Breast epithelium (tissue), 4 donors: Measurements from ENCODE around the gene NRXN3. TPM values are rescaled to one million over a fixed set of nuclear protein-coding genes. Genes with fewer than 3 reads are reported as not detected.
"Not testable (repeated sequence)": the region's sequence is repeated elsewhere in the genome, so short reads cannot be mapped to it uniquely, and the experiment has no call there.

Experiments
- DNase-seq, 2 donors: peaks; one replicate each; pipeline ENCODE4 v3.0.0-alpha.2; 2019; ENCODE audit warnings: low spot score in 2 of 2
- H3K27ac ChIP-seq, 2 donors: fragments of 200-600 bp; sonication (generic) in 1 of 2; one replicate each; pipeline ENCODE4 v1.5.1; 2016 to 2019; ENCODE audit warnings: mild to moderate bottlenecking in 1 of 2
- H3K27me3 ChIP-seq, 2 donors: fragments of 200-600 bp; sonication (generic) in 1 of 2; one replicate each; pipeline versions ENCODE4 v1.5.1 to v1.6.0; 2017 to 2019; ENCODE audit warnings: control low read depth in 1 of 2, mild to moderate bottlenecking in 1 of 2
- H3K36me3 ChIP-seq: fragments of 200-600 bp; one replicate; pipeline ENCODE4 v1.5.1; 2019
- H3K4me1 ChIP-seq, 2 donors: fragments of 200-600 bp; sonication (generic); one replicate each; pipeline ENCODE4 v1.5.1; 2016 to 2019; ENCODE audit warnings: control low read depth in 1 of 2
- H3K4me3 ChIP-seq, 3 donors: fragments of 200-600 bp; sonication (generic); 1 replicate in 2 of 3; 2 replicates in 1 of 3; pipeline ENCODE4 v1.5.1; 2016 to 2019; ENCODE audit warnings: mild to moderate bottlenecking in 3 of 3, moderate library complexity in 2 of 3
- H3K9me3 ChIP-seq, 2 donors: fragments of 200-600 bp; sonication (generic) in 1 of 2; one replicate each; pipeline ENCODE4 v1.5.1; 2016 to 2019; ENCODE audit warnings: control low read depth in 1 of 2
- CTCF ChIP-seq, 3 donors: fragments of 450-650 bp; IDR thresholded peaks; one replicate each; pipeline ENCODE4 v1.5.1; 2016 to 2017; ENCODE audit warnings: antibody characterized with exemption in 3 of 3, mild to moderate bottlenecking in 3 of 3, moderate library complexity in 3 of 3
- POLR2A ChIP-seq: fragments of 450-650 bp; IDR thresholded peaks from one replicate; pipeline ENCODE4 v1.6.1; 2016; ENCODE audit warnings: antibody characterized with exemption, mild to moderate bottlenecking, moderate library complexity
- POLR2AphosphoS5 ChIP-seq, 3 donors: sonication (generic); formaldehyde crosslinking; IDR thresholded peaks; one replicate each; pipeline ENCODE4 v1.6.1; 2017; ENCODE audit warnings: antibody characterized with exemption in 3 of 3
- intact Hi-C: fragments of 100-400 bp; cut with DNase I; formaldehyde crosslinking; loops from one replicate; pipeline ENCODE4 v1.15.1; 2023; ENCODE audit warnings: low total_unique reads
- total RNA-seq, 3 donors: library from RNA; depleted of rRNA; stranded (reverse); fragments of >200 nt; gene quantifications; one replicate each; pipeline ENCODE4 v1.1.0, GENCODE V29; 2016

NRXN3 gene
- total RNA-seq, 3 donors from 2014 or later: 2.9 to 3.6 (median 3.5) TPM

DNA sequence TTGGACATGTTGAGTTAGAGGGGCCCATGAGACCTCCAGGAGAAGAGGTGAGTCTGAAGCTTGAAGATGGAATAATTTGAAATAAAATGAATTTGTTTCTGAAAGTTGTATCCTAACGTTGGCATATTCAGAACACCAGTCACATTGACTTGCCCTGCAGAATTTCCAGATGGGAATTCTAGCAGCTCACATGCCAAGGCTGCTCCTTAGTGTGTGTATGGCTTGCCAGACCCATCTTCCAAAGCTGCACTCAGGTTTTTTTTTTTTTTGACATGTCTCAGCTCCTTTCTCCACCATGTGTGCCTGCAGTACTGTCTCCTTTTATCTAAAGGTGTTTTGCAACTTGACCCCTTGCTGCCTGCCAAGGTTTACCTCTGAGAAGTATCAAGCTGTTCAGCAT is 261.9 kb downstream of the NRXN3 start:
- intact Hi-C loops: no loop called here
- DNase-seq: no peak
- Histone ChIP-seq H3K36me3 (no peaks in the 10 kb centered on the region), H3K27ac (no peak overlapping the region), H3K27me3 (no peaks in the 10 kb centered on the region), H3K4me3 (no peak overlapping the region), H3K9me3 (no peaks in the 10 kb centered on the region), H3K4me1 (no peaks in the 10 kb centered on the region)
- TF ChIP-seq POLR2A (no peak), POLR2AphosphoS5 (IDR thresholded peaks at IDR 0.05) (no peak), CTCF (IDR thresholded peaks at IDR 0.05) (no peak)

- H3K27me3 ChIP-seq, intact Hi-C loops, H3K36me3 ChIP-seq, H3K4me3 ChIP-seq, H3K4me1 ChIP-seq, DNase-seq, H3K27ac ChIP-seq, H3K9me3 ChIP-seq: not testable (repeated sequence)
Observed at GRCh38 chr14:78437448-78437847, 267.3 kb downstream of the NRXN3 start.

GRCh38 chr14:78440356-78440894 is 270.3 kb downstream of the NRXN3 start:
- intact Hi-C loops: no loop called here
- H3K4me1 ChIP-seq: no peaks in the 10 kb centered on the region
- no peaks in the 10 kb centered on the region for H3K27me3 ChIP-seq
- H3K36me3 ChIP-seq: no peaks in the 10 kb centered on the region
- DNase-seq: no peak
- no peak overlapping the region for H3K4me3 ChIP-seq
- TF ChIP-seq CTCF (IDR thresholded peaks at IDR 0.05) (no peak), POLR2AphosphoS5 (IDR thresholded peaks at IDR 0.05) (no peak), POLR2A (no peak)
- H3K9me3 ChIP-seq: no peaks in the 10 kb centered on the region
- no peak overlapping the region for H3K27ac ChIP-seq

- TF ChIP-seq POLR2AphosphoS5 (IDR thresholded peaks at IDR 0.05): no peak
- no peak for TF ChIP-seq POLR2A
- no peak for TF ChIP-seq CTCF (IDR thresholded peaks at IDR 0.05)
Observed at GRCh38 chr14:78443834-78444233, 273.7 kb downstream of the NRXN3 start.

DNA sequence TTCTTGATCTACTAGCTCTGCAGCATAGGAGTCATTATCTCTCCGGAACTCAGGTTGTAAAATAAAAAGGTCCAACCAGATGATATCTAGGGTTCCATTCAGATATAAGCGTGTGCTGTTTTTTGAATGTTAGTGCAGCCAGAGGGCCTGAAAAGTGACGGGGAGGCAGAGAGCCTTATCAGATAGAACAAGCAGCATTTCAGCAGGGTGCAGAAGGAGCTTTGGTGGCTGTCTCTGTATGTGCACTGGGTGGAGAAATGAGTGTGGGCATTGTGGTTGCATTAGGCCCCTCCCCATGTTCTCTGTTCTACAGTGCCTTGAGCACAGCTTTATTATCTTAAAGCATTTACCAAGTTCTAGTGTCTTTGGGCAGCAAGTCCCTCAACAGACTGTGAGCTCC is 275.1 kb downstream of the NRXN3 start:
- no peaks in the 10 kb centered on the region for H3K9me3 ChIP-seq
- no peak for DNase-seq
- TF ChIP-seq POLR2A (no peak), CTCF (IDR thresholded peaks at IDR 0.05) (no peak), POLR2AphosphoS5 (IDR thresholded peaks at IDR 0.05) (no peak)
- intact Hi-C loops: no loop called here
- no peaks in the 10 kb centered on the region for H3K36me3 ChIP-seq
- H3K27ac ChIP-seq: no peak overlapping the region
- H3K27me3 ChIP-seq: no peaks in the 10 kb centered on the region
- H3K4me3 ChIP-seq: no peak overlapping the region
- H3K4me1 ChIP-seq: no peaks in the 10 kb centered on the region

More at GRCh38 chr14:78443834-78444233, 273.7 kb downstream of the NRXN3 start:
- H3K36me3 ChIP-seq: no peaks in the 10 kb centered on the region
- intact Hi-C loops: no loop called here
- no peaks in the 10 kb centered on the region for H3K4me1 ChIP-seq
- no peak overlapping the region for H3K4me3 ChIP-seq
- H3K9me3 ChIP-seq: no peaks in the 10 kb centered on the region
- DNase-seq: no peak
- H3K27me3 ChIP-seq: no peaks in the 10 kb centered on the region
- no peak overlapping the region for H3K27ac ChIP-seq

DNA sequence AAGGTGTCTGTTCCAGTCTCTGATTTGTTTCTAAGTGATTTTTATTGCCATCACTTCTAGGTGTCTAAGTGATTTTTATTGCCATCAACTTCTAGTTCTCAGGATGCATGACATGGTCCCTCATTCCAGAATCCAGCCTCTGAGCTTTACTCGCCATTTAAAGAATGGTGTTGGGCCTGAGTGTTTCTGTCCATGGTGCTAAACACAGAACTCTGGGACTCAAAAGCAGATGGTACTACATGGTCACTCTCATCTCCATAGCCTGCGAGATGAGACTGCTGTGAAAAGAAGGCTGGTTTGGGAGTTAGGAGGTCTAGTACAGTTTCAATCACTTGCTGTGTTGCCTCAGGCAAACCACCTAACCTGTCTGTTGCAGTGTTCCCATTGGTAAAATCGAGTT is 276.6 kb downstream of the NRXN3 start:
- no peaks in the 10 kb centered on the region for H3K36me3 ChIP-seq
- TF ChIP-seq POLR2AphosphoS5 (IDR thresholded peaks at IDR 0.05): no peak
- no peak for TF ChIP-seq CTCF (IDR thresholded peaks at IDR 0.05)
- no peak for TF ChIP-seq POLR2A
- no peaks in the 10 kb centered on the region for H3K27me3 ChIP-seq
- no peak overlapping the region for H3K4me3 ChIP-seq
- no peak overlapping the region for H3K27ac ChIP-seq
- DNase-seq: no peak
- H3K9me3 ChIP-seq: no peaks in the 10 kb centered on the region
- intact Hi-C loops: no loop called here
- no peaks in the 10 kb centered on the region for H3K4me1 ChIP-seq
